Upper lobe of right lung (tissue), 1 donor: ENCODE data around the gene FABP1. TPM values are rescaled to one million over a fixed set of nuclear protein-coding genes. Genes with fewer than 3 reads are reported as not detected.

Source experiments
- ATAC-seq: fragments of 200-7000 bp; cut with Tn5 transposase; one replicate; pipeline ENCODE4 v1.9.1; 2020; ENCODE audit warnings: mild to moderate bottlenecking, moderate library complexity
- DNase-seq: peaks from one replicate; pipeline ENCODE4 v3.0.0-alpha.2; 2020
- H3K27ac ChIP-seq: fragments of 200-600 bp; one replicate; pipeline ENCODE4 v1.8.0; 2022
- H3K27me3 ChIP-seq: fragments of 200-600 bp; one replicate; pipeline ENCODE4 v1.8.0; 2022; ENCODE audit warnings: mild to moderate bottlenecking
- H3K36me3 ChIP-seq: fragments of 200-600 bp; one replicate; pipeline ENCODE4 v1.8.0; 2022
- H3K4me1 ChIP-seq: fragments of 200-600 bp; one replicate; pipeline ENCODE4 v1.8.0; 2022
- H3K4me3 ChIP-seq: fragments of 200-600 bp; one replicate; pipeline ENCODE4 v1.8.0; 2022; ENCODE audit warnings: mild to moderate bottlenecking
- H3K9me3 ChIP-seq: fragments of 200-600 bp; one replicate; pipeline ENCODE4 v1.8.0; 2022
- CTCF ChIP-seq: fragments of 200-600 bp; IDR thresholded peaks from one replicate; pipeline ENCODE4 v1.8.0; 2022; ENCODE audit warnings: antibody characterized with exemption
- intact Hi-C: fragments of 100-400 bp; cut with DNase I; formaldehyde crosslinking; loops from one replicate; pipeline ENCODE4 v1.11.0; 2022
- microRNA-seq: library from miRNA; unstranded; fragments of <30 nt; microRNA quantifications from one replicate; pipeline ENCODE4 v1.2.0, GENCODE V29; 2020; ENCODE audit warnings: borderline microRNAs expressed
- total RNA-seq: library from RNA; stranded (reverse); fragmentation: NEBNext Ultra II Directional; extraction: Animal tissue kit (Norgen Biotek cat#: 25700); gene quantifications from one replicate; pipeline ENCODE4 v1.2.1, GENCODE V29; 2021
- donor health status: DM: no; HTN: yes; CAD: no; lungs with severe emphysema.

The FABP1 gene
- total RNA-seq, 1 donor from 2014 or later = not detected

GRCh38 chr2:88078643-88079172 lies 49.2 kb downstream of the FABP1 start:
- Histone ChIP-seq H3K4me3 (no peak overlapping the region), H3K27ac (no peak overlapping the region), H3K27me3 (no peaks in the 10 kb centered on the region), H3K4me1 (no peaks in the 10 kb centered on the region), H3K9me3 (no peaks in the 10 kb centered on the region), H3K36me3 (no peaks in the 10 kb centered on the region)
- ATAC-seq (no peak), DNase-seq (no peak)
- TF ChIP-seq CTCF = no peak
- intact Hi-C loops = no loop called here

DNA sequence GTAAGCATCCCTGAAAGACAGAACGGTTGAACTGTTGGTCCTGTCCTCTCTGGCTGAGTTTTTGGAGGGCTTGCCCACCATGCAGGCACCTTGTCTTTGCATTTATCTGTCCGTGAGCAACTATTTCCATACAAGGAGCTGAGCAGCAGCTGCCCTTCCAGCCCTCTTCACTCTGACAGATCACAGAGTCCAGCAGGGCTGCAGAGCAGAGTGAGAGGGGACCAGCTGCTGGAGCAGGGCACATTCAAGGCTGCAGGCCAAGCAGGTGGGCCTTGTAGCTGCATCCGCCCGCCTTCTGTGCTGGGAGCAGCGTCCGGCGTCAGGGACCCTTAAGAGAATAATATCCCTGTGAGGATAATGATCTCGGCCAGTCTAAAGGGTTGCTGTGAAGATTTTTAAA lies 50.8 kb downstream of the FABP1 start:
- no peak for TF ChIP-seq CTCF
- ATAC-seq (no peak), DNase-seq (no peak)
- no peak overlapping the region for H3K27ac ChIP-seq
- no peaks in the 10 kb centered on the region for H3K9me3 ChIP-seq
- H3K4me1 ChIP-seq = no peaks in the 10 kb centered on the region
- intact Hi-C loops = no loop called here
- no peaks in the 10 kb centered on the region for H3K36me3 ChIP-seq
- no peak overlapping the region for H3K4me3 ChIP-seq
- no peaks in the 10 kb centered on the region for H3K27me3 ChIP-seq

- H3K27me3 ChIP-seq = no peaks in the 10 kb centered on the region
- H3K4me1 ChIP-seq = no peaks in the 10 kb centered on the region
- TF ChIP-seq CTCF = no peak
- intact Hi-C loops = no loop called here
- ATAC-seq = peak; percentile 69
- DNase-seq = no peak
- no peak overlapping the region for H3K4me3 ChIP-seq
- no peaks in the 10 kb centered on the region for H3K9me3 ChIP-seq
- H3K36me3 ChIP-seq = no peaks in the 10 kb centered on the region
- H3K27ac ChIP-seq = no peak overlapping the region
Measured at GRCh38 chr2:88074854-88075292, 53.0 kb downstream of the FABP1 start.

DNA sequence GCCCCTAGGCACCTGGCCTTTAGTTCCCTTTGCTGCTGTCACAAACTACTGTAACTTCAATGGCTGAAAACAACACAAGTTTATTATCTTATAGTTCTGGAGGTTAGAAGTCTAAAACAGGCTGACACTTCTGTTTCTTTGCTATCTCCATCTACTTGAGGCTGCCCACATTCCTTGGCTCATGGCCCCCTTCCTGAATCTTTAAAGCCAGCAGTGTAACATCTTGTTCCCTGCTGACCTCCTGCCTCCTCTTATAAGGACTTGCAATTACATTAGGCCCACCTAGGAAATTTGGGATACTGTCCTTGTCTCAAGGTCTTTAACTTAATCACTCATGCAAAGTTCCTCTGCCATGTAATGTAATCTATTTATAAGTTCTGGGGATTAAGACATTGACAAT lies 53.7 kb downstream of the FABP1 start:
- Histone ChIP-seq H3K9me3 (no peaks in the 10 kb centered on the region), H3K27ac (no peak overlapping the region), H3K27me3 (no peaks in the 10 kb centered on the region), H3K4me3 (no peak overlapping the region), H3K36me3 (no peaks in the 10 kb centered on the region), H3K4me1 (no peaks in the 10 kb centered on the region)
- DNase-seq (no peak), ATAC-seq (no peak)
- intact Hi-C loops = no loop called here
- TF ChIP-seq CTCF = no peak

Small RNA genes lying within 50 kb of the gene (microRNA-seq; reads per million reads assigned to microRNA genes)
- not detected for gene MIR4780

Other genes starting within 250 kb of the FABP1 start
- not detected for gene RNU2-63P, start 111.5 kb downstream of the FABP1 start, total RNA-seq
- gene KRCC1, start 72.3 kb downstream of the FABP1 start, total RNA-seq = 18.9 TPM
- gene SMYD1, start 60.2 kb downstream of the FABP1 start, total RNA-seq = not detected
- gene THNSL2, start 42.3 kb upstream of the FABP1 start, total RNA-seq = 20.3 TPM